Keratinocyte (primary cell): ENCODE data around the gene HNRNPD. TPM values are rescaled to one million over a fixed set of nuclear protein-coding genes. Genes with fewer than 3 reads are reported as not detected.
A peak's percentile ranks its signal among the peaks of the same experiment; 100 is the strongest.
"Not testable (repeated sequence)": the region's sequence is repeated elsewhere in the genome, so short reads cannot be mapped to it uniquely, and the experiment has no call there.

Experiments
- DNase-seq: peaks from one replicate; pipeline ENCODE4 v3.0.0-alpha.2; 2011; ENCODE audit warnings: low read depth, missing footprints, low spot score
- FAIRE-seq: peaks from 2 replicates; lab custom pipeline; 2011; peaks lifted over from hg19 to GRCh38; lab: Jason Lieb, UNC
- H2AFZ ChIP-seq: 2 replicates; pipeline ENCODE4 v1.6.0; 2012; ENCODE audit warnings: low read length, control low read depth, inconsistent platforms; ENCODE audit not compliant: control insufficient read depth
- H3K27ac ChIP-seq: 2 replicates; pipeline ENCODE4 v1.5.1; 2011; ENCODE audit warnings: low read length; ENCODE audit not compliant: control insufficient read depth, insufficient read depth
- H3K27me3 ChIP-seq: 3 replicates; pipeline ENCODE4 v1.6.0; 2011; ENCODE audit warnings: low read length; ENCODE audit not compliant: control insufficient read depth, insufficient read depth; ENCODE audit errors: extremely low read depth
- H3K36me3 ChIP-seq, 2 experiments: 2 replicates in 1 of 2; 3 replicates in 1 of 2; pipeline ENCODE4 v1.5.1; 2011; ENCODE audit warnings: low read length in 2 of 2, mild to moderate bottlenecking in 1 of 2; ENCODE audit not compliant: control insufficient read depth in 2 of 2, insufficient read depth in 2 of 2; ENCODE audit errors: extremely low read depth in 1 of 2
- H3K4me1 ChIP-seq: 3 replicates; pipeline ENCODE4 v1.5.1; 2011; ENCODE audit warnings: low read length; ENCODE audit not compliant: control insufficient read depth, insufficient read depth; ENCODE audit errors: extremely low read depth
- H3K4me2 ChIP-seq: 3 replicates; pipeline ENCODE4 v1.6.0; 2011; ENCODE audit warnings: low read depth, low read length; ENCODE audit not compliant: control insufficient read depth, insufficient read depth; ENCODE audit errors: extremely low read depth
- H3K4me3 ChIP-seq, 3 experiments: fragments of 200-600 bp in 1 of 3; sonication (generic) in 1 of 3; 2 replicates in 2 of 3; 3 replicates in 1 of 3; pipeline ENCODE4 v1.5.1; 2011 to 2016; ENCODE audit warnings: low read length in 3 of 3, mild to moderate bottlenecking in 3 of 3, control low read depth in 2 of 3, inconsistent platforms in 1 of 3, low read depth in 1 of 3, mixed read lengths in 1 of 3, mixed run types in 1 of 3, moderate library complexity in 1 of 3; ENCODE audit not compliant: control insufficient read depth in 2 of 3, insufficient read depth in 2 of 3; ENCODE audit errors: extremely low read depth in 1 of 3
- H3K79me2 ChIP-seq: 2 replicates; pipeline ENCODE4 v1.6.0; 2012; ENCODE audit warnings: low read length; ENCODE audit not compliant: control insufficient read depth, insufficient read depth
- H3K9ac ChIP-seq: 3 replicates; pipeline ENCODE4 v1.6.0; 2011; ENCODE audit warnings: low read length; ENCODE audit not compliant: control insufficient read depth, insufficient read depth; ENCODE audit errors: extremely low read depth
- H3K9me1 ChIP-seq: 3 replicates; pipeline ENCODE4 v1.6.0; 2011; ENCODE audit warnings: low read length; ENCODE audit not compliant: control insufficient read depth, insufficient read depth; ENCODE audit errors: extremely low read depth
- H3K9me3 ChIP-seq: 2 replicates; pipeline ENCODE4 v1.5.1; 2012; ENCODE audit warnings: low read depth, low read length; ENCODE audit not compliant: control insufficient read depth
- H4K20me1 ChIP-seq: 3 replicates; pipeline ENCODE4 v1.6.0; 2011; ENCODE audit warnings: low read length; ENCODE audit not compliant: control insufficient read depth, insufficient read depth; ENCODE audit errors: extremely low read depth
- EZH2 ChIP-seq: IDR thresholded peaks from one replicate; pipeline ENCODE4 v1.6.1; 2012; ENCODE audit warnings: inconsistent platforms, mild to moderate bottlenecking, low read length, moderate library complexity
- dilution Hi-C: fragments of 300-500 bp; cut with MboI; formaldehyde crosslinking; loops from one replicate; pipeline ENCODE4 v1.7.0; 2020; ENCODE audit warnings: low sequenced_read_pairs; ENCODE audit not compliant: extremely low pct_ligation_motif_present
- polyA plus RNA-seq, 5 experiments: library from polyadenylated mRNA; depleted of rRNA in 3 of 5; stranded (reverse) in 3 of 5; stranded (forward) in 1 of 5; unstranded in 1 of 5; fragments of >200 nt; gene quantifications; 1 replicate in 1 of 5; 2 replicates in 3 of 5; 3 replicates in 1 of 5; pipeline versions ENCODE4 v1.2.1 to v1.2.3, GENCODE V29; 2011 to 2012; ENCODE audit warnings: missing spikeins in 2 of 5, low read depth in 1 of 5, low replicate concordance in 1 of 5
- TF ChIP-seq, protein P1 (sequence below), 3 experiments: IDR thresholded peaks in 1 of 3; conservative IDR thresholded peaks in 1 of 3; optimal IDR thresholded peaks in 1 of 3; 2 replicates in 2 of 3; 3 replicates in 1 of 3; pipeline versions ENCODE3 to v1.5.1; 2011; ENCODE audit warnings: low read length in 3 of 3, mild to moderate bottlenecking in 3 of 3, moderate library complexity in 2 of 3, control low read depth in 1 of 3, inconsistent platforms in 1 of 3; ENCODE audit not compliant: insufficient read depth in 2 of 3; ENCODE audit errors: extremely low read depth in 1 of 3

The HNRNPD gene
- polyA plus RNA-seq, 1 donor (not counting 4 experiments of a cell fraction or from before 2014, with no cell fraction given) = 91.3 TPM

DNA sequence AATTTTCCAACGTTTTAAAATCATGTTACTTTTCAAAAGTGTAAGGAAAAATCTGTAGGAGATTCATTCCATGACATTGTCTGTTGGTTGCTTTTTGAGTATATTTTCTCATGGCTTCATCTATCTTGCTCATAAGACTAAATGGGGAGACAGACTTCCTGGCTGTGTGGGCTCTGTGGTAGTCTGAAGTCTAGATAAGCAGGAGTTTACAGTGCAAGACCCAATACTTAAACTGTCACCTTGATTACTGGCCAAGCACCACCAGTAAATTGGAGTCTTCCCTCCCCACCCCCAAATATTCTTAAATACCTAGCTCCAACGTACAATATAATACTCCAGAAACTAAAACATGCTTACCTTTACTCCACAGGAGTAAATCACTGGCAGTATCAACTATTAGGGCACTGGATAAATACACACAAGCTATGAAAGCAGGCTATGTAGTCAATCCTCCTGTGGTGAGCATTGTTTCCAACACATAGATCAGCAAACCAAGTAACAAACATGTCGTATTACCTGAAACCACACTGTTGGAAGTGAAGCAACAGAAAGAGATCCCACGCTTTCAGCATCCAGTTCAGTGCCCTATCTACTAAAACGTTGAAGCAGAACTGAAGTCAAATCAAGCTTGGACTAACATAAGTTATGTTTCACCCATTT, 6.2 kb downstream of the HNRNPD start:
- Histone ChIP-seq H3K4me2 (peak overlapping the region; percentile 8), H2AFZ (no peak overlapping the region), H3K27me3 (no peaks in the 10 kb centered on the region), H3K4me1 (peaks cover 32% of the 10 kb centered on the region), H3K27ac (no peak overlapping the region), H3K9me1 (no peaks in the 10 kb centered on the region), H3K36me3 (peaks cover 6 to 37% of the 10 kb centered on the region in 2 experiments), H3K9me3 (no peaks in the 10 kb centered on the region), H3K4me3 (no peak overlapping the region), H4K20me1 (peaks cover 45% of the 10 kb centered on the region), H3K79me2 (peaks cover 100% of the 10 kb centered on the region), H3K9ac (no peak overlapping the region)
- peak; percentile 41 for FAIRE-seq
- TF ChIP-seq EZH2 = no peak
- TF ChIP-seq, protein P1, sequence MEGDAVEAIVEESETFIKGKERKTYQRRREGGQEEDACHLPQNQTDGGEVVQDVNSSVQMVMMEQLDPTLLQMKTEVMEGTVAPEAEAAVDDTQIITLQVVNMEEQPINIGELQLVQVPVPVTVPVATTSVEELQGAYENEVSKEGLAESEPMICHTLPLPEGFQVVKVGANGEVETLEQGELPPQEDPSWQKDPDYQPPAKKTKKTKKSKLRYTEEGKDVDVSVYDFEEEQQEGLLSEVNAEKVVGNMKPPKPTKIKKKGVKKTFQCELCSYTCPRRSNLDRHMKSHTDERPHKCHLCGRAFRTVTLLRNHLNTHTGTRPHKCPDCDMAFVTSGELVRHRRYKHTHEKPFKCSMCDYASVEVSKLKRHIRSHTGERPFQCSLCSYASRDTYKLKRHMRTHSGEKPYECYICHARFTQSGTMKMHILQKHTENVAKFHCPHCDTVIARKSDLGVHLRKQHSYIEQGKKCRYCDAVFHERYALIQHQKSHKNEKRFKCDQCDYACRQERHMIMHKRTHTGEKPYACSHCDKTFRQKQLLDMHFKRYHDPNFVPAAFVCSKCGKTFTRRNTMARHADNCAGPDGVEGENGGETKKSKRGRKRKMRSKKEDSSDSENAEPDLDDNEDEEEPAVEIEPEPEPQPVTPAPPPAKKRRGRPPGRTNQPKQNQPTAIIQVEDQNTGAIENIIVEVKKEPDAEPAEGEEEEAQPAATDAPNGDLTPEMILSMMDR (optimal IDR thresholded peaks at IDR 0.05 in 1 of 3, IDR thresholded peaks at IDR 0.05 in 1 of 3, conservative IDR thresholded peaks at IDR 0.05 in 1 of 3; ENCODE audit: extremely low read depth in 1 of 3, insufficient read depth in 2 of 3, low read length in 3 of 3) = no peak
- no peak for DNase-seq
- dilution Hi-C loops = no loop called here

DNA sequence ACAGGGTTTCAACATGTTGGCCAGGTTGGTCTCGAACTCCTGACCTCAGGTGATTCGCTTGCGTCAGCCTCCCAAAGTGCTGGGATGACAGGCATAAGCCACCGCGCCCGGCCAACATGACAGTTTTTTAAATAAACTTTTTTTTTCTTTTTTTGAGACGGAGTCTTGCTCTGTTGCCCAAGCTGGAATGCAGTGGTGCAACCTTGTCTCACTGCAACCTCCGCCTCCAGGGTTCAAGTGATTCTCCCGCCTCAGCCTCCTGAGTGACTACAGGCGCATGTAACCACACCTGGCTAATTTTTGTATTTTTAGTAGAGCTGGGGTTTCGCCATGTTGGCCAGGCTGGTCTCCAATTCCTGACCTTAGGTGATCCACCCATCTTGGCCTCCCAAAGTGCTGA, 7.4 kb downstream of the HNRNPD start:
- not testable (repeated sequence) for H2AFZ ChIP-seq

More for the DNA sequence above, 7.4 kb downstream of the HNRNPD start:
- H3K9me3 ChIP-seq, dilution Hi-C loops, H3K9ac ChIP-seq, H3K27ac ChIP-seq, FAIRE-seq, H3K27me3 ChIP-seq, H3K4me2 ChIP-seq, H3K9me1 ChIP-seq, DNase-seq, H3K4me3 ChIP-seq: not testable (repeated sequence)
- Histone ChIP-seq H3K36me3 (peaks cover 6 to 31% of the 10 kb centered on the region in 2 experiments), H3K79me2 (peaks cover 100% of the 10 kb centered on the region), H4K20me1 (peaks cover 50% of the 10 kb centered on the region), H3K4me1 (peaks cover 32% of the 10 kb centered on the region)
